HEK293 (cell line): ENCODE measurements around the gene GAP43.

Source experiments
- CTCF ChIA-PET: fragments of 350-600 bp; formaldehyde crosslinking; extraction: SDS; loops from one replicate; lab custom pipeline; 2021; ENCODE audit warnings: antibody characterized with exemption; lab: Yijun Ruan, JAX
- POLR2A ChIA-PET: fragments of 300-600 bp; formaldehyde crosslinking; extraction: SDS; loops from one replicate; lab custom pipeline; 2020; ENCODE audit warnings: antibody characterized with exemption, inconsistent platforms; lab: Yijun Ruan, JAX
- H3K27ac ChIP-seq: fragments of 200-500 bp; sonication (Bioruptor generic); 2 replicates; pipeline ENCODE4 v1.5.1; 2014; ENCODE audit warnings: low read depth, low read length, control low read depth, inconsistent platforms; ENCODE audit errors: extremely low read depth
- H3K36me3 ChIP-seq, 2 experiments: fragments of 200-500 bp in 1 of 2; sonication (Bioruptor generic) in 1 of 2; 1 replicate in 1 of 2; 2 replicates in 1 of 2; pipeline ENCODE4 v1.5.1; 2014 to 2017; ENCODE audit warnings: inconsistent platforms in 2 of 2, low read length in 2 of 2; ENCODE audit not compliant: control insufficient read depth in 2 of 2, insufficient read depth in 1 of 2
- H3K4me1 ChIP-seq: fragments of 200-500 bp; sonication (Bioruptor generic); 2 replicates; pipeline ENCODE4 v1.5.1; 2014; ENCODE audit warnings: mild to moderate bottlenecking, low read length, inconsistent platforms; ENCODE audit not compliant: control insufficient read depth, insufficient read depth
- H3K4me3 ChIP-seq: 2 replicates; pipeline ENCODE4 v1.5.1; 2011; ENCODE audit warnings: low read depth, mild to moderate bottlenecking, control low read depth, low read length, moderate library complexity
- H3K9me3 ChIP-seq: fragments of 200-500 bp; sonication (Bioruptor generic); 2 replicates; pipeline ENCODE4 v1.5.1; 2014; ENCODE audit warnings: low read depth, low read length, inconsistent platforms; ENCODE audit not compliant: control insufficient read depth, insufficient read depth
- GLIS2 ChIP-seq: fragments of 450-650 bp; formaldehyde crosslinking; IDR thresholded peaks from 2 replicates; pipeline ENCODE4 v1.5.1; 2016; ENCODE audit warnings: missing biosample characterization, missing genetic modification characterization
- MZF1 ChIP-seq: fragments of 450-650 bp; formaldehyde crosslinking; IDR thresholded peaks from 2 replicates; pipeline ENCODE4 v1.5.1; 2017; ENCODE audit warnings: missing biosample characterization, missing genetic modification characterization, borderline replicate concordance
- ZBTB17 ChIP-seq: fragments of 450-650 bp; formaldehyde crosslinking; IDR thresholded peaks from 2 replicates; pipeline ENCODE4 v1.5.1; 2016; ENCODE audit warnings: missing biosample characterization, missing genetic modification characterization
- ZFHX2 ChIP-seq: fragments of 450-650 bp; formaldehyde crosslinking; conservative IDR thresholded peaks from 2 replicates; pipeline ENCODE4 v1.5.1; 2016; ENCODE audit warnings: missing biosample characterization, missing genetic modification characterization
- ZFP41 ChIP-seq: fragments of 450-650 bp; formaldehyde crosslinking; IDR thresholded peaks from 2 replicates; pipeline ENCODE4 v1.5.1; 2016; ENCODE audit warnings: missing biosample characterization, missing genetic modification characterization, borderline replicate concordance
- ZNF24 ChIP-seq: fragments of 450-650 bp; formaldehyde crosslinking; IDR thresholded peaks from 2 replicates; pipeline ENCODE4 v1.5.1; 2016; ENCODE audit warnings: missing biosample characterization, missing genetic modification characterization
- ZNF473 ChIP-seq: fragments of 450-650 bp; formaldehyde crosslinking; IDR thresholded peaks from 2 replicates; pipeline ENCODE4 v1.5.1; 2017; ENCODE audit warnings: missing biosample characterization, missing genetic modification characterization
- ZNF529 ChIP-seq: fragments of 450-650 bp; formaldehyde crosslinking; IDR thresholded peaks from 2 replicates; pipeline ENCODE4 v1.5.1; 2017; ENCODE audit warnings: missing genetic modification characterization, missing biosample characterization; ENCODE audit not compliant: insufficient replicate concordance
- ZNF530 ChIP-seq: fragments of 450-650 bp; formaldehyde crosslinking; IDR thresholded peaks from 2 replicates; pipeline ENCODE4 v1.5.1; 2016; ENCODE audit warnings: low read depth, missing biosample characterization, missing genetic modification characterization
- ZNF621 ChIP-seq: fragments of 450-650 bp; formaldehyde crosslinking; IDR thresholded peaks from 2 replicates; pipeline ENCODE4 v1.5.1; 2017; ENCODE audit warnings: missing biosample characterization, missing genetic modification characterization
- ZNF629 ChIP-seq: fragments of 450-650 bp; formaldehyde crosslinking; IDR thresholded peaks from 2 replicates; pipeline ENCODE4 v1.5.1; 2017; ENCODE audit warnings: missing biosample characterization, missing genetic modification characterization
- ZNF670 ChIP-seq: fragments of 450-650 bp; formaldehyde crosslinking; IDR thresholded peaks from 2 replicates; pipeline ENCODE4 v1.5.1; 2016; ENCODE audit warnings: missing biosample characterization, missing genetic modification characterization, low read depth
- ZNF701 ChIP-seq: fragments of 450-650 bp; formaldehyde crosslinking; IDR thresholded peaks from 2 replicates; pipeline ENCODE4 v1.5.1; 2016; ENCODE audit warnings: missing biosample characterization, missing genetic modification characterization
- TF ChIP-seq, protein P1 (sequence below): fragments of 450-650 bp; formaldehyde crosslinking; IDR thresholded peaks from 2 replicates; pipeline ENCODE4 v1.5.1; 2016; ENCODE audit warnings: missing biosample characterization, missing genetic modification characterization
- TF ChIP-seq, protein P2 (sequence below): fragments of 450-650 bp; formaldehyde crosslinking; IDR thresholded peaks from 2 replicates; pipeline ENCODE4 v1.5.1; 2016; ENCODE audit warnings: missing biosample characterization, missing genetic modification characterization

Gene GAP43

DNA sequence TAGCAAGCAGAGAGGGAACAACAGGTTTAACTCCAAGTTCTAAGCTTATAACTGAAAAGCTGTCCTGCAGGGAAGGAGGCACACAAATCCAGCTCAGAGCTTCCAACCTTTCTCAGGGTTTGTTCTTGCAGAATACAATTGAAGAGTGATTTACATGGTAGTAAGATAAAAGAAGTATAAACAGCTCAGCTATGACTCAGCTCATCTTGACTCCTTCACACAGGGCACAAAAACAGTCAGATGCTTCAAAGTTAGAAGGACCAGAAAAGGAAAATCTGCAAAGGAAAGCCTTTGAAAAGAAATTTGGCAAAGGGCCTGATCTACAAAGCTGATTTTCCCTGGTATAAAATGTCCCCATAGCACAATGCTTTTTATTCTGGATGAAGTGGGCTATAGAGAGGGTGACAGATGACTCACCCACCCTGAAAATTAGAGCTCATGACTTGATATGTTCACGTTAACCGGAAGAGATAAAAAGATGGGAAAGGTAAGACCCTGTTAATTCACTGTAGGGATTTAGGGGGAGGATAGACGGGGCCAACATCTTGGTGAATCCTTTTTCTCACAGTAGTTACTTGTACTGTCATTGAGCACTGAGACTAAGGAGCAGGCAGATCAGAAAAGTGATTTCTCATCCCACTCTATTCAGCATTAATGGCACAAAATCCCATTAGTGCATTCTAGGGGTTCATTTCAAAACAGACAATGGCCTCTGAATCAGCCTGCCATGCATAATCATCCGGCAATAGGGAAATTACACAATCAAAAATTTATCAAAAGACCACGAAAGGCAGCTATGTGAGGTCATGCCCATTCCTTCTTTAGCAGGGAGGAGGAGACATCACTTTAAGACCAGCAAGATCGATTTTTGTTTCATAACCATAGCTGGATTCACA is 143.5 kb downstream of the GAP43 start:
- Histone ChIP-seq H3K27ac (no peak overlapping the region), H3K36me3 (no peaks in the 10 kb centered on the region), H3K9me3 (no peaks in the 10 kb centered on the region), H3K4me3 (no peak overlapping the region), H3K4me1 (no peaks in the 10 kb centered on the region)
- ChIA-PET POLR2A (no interaction called here), CTCF (no interaction called here)
- TF ChIP-seq, protein P1, sequence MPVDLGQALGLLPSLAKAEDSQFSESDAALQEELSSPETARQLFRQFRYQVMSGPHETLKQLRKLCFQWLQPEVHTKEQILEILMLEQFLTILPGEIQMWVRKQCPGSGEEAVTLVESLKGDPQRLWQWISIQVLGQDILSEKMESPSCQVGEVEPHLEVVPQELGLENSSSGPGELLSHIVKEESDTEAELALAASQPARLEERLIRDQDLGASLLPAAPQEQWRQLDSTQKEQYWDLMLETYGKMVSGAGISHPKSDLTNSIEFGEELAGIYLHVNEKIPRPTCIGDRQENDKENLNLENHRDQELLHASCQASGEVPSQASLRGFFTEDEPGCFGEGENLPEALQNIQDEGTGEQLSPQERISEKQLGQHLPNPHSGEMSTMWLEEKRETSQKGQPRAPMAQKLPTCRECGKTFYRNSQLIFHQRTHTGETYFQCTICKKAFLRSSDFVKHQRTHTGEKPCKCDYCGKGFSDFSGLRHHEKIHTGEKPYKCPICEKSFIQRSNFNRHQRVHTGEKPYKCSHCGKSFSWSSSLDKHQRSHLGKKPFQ: no peak
- TF ChIP-seq ZNF629 (0 out of 2 replicates have a peak, but pooled peaks have one; percentile 7), ZNF701 (no peak), ZBTB17 (tag by site-specific recombination) (no peak)

DNA sequence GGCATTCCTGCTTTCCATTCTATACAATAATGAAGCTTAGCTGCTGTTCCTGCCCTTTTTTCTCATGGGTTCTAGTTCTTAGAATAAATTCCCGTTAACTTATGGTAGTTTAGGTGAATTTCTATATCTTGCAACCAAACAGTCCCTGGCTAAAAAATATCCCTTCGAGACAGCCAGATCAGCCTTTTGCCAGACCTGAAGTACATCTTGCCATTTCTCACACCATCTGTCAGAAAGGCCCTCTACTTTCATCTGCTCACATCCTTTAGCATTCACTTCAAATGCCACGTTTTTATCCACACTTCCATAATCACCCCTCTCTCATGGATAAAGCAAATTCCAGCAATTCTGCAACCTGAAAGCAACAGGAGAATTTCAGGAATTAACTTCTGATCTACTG is 145.4 kb downstream of the GAP43 start:
- ChIA-PET CTCF (no interaction called here), POLR2A (no interaction called here)
- H3K36me3 ChIP-seq: no peaks in the 10 kb centered on the region
- no peak overlapping the region for H3K4me3 ChIP-seq
- TF ChIP-seq ZNF621 (tag by site-specific recombination): no peak
- TF ChIP-seq GLIS2 (tag by site-specific recombination): no peak
- TF ChIP-seq ZFP41 (tag by site-specific recombination): no peak
- no peak for TF ChIP-seq ZNF473
- no peak for TF ChIP-seq MZF1
- no peak for TF ChIP-seq ZNF530
- no peak for TF ChIP-seq ZNF24
- TF ChIP-seq, protein P2, sequence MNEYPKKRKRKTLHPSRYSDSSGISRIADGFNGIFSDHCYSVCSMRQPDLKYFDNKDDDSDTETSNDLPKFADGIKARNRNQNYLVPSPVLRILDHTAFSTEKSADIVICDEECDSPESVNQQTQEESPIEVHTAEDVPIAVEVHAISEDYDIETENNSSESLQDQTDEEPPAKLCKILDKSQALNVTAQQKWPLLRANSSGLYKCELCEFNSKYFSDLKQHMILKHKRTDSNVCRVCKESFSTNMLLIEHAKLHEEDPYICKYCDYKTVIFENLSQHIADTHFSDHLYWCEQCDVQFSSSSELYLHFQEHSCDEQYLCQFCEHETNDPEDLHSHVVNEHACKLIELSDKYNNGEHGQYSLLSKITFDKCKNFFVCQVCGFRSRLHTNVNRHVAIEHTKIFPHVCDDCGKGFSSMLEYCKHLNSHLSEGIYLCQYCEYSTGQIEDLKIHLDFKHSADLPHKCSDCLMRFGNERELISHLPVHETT (tag by site-specific recombination): no peak
- no peak for TF ChIP-seq ZNF670 (tag by site-specific recombination)
- no peak for TF ChIP-seq ZNF529 (tag by site-specific recombination)
- TF ChIP-seq ZFHX2 (tag by site-specific recombination): no peak
- H3K27ac ChIP-seq: no peak overlapping the region
- no peaks in the 10 kb centered on the region for H3K9me3 ChIP-seq
- no peaks in the 10 kb centered on the region for H3K4me1 ChIP-seq
